ENCODE data around the gene LANCL1. TPM values are rescaled to one million over a fixed set of nuclear protein-coding genes. Genes with fewer than 3 reads are reported as not detected.

Gene LANCL1
- total RNA-seq, 1 experiment from 2014 or later: 49.9 TPM

DNA sequence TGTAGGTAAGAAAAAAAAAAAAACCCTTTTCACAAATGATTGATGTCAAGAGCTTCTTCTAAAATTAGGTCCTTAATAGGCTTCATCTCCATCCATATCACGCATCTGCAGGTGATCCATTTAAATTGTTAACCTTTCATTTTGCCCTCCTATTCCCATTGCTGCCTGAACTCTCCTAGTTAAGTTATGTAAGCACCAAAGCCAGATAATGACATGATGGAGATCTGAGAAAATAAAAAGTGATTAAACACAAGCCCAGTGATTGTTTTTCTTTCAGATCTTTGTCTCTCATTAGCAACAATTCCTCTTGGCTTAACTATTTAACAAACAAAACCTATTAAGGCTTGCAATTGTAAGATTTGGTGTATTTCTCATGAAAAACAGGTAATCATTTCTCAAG is 20.0 kb downstream of the LANCL1 start:
- no peaks in the 10 kb centered on the region for H3K79me2 ChIP-seq (ENCODE audit: insufficient read depth, low read length)
- TF ChIP-seq, protein P1, sequence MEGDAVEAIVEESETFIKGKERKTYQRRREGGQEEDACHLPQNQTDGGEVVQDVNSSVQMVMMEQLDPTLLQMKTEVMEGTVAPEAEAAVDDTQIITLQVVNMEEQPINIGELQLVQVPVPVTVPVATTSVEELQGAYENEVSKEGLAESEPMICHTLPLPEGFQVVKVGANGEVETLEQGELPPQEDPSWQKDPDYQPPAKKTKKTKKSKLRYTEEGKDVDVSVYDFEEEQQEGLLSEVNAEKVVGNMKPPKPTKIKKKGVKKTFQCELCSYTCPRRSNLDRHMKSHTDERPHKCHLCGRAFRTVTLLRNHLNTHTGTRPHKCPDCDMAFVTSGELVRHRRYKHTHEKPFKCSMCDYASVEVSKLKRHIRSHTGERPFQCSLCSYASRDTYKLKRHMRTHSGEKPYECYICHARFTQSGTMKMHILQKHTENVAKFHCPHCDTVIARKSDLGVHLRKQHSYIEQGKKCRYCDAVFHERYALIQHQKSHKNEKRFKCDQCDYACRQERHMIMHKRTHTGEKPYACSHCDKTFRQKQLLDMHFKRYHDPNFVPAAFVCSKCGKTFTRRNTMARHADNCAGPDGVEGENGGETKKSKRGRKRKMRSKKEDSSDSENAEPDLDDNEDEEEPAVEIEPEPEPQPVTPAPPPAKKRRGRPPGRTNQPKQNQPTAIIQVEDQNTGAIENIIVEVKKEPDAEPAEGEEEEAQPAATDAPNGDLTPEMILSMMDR (conservative IDR thresholded peaks at IDR 0.05): no peak
- H3K23me2 ChIP-seq (ENCODE audit: insufficient read length, low read depth, low read length, poor library complexity, severe bottlenecking): no peaks in the 10 kb centered on the region
- Mint-ChIP-seq H3K36me3 (ENCODE audit: insufficient read depth in 1 of 3, low read depth in 3 of 3) (peaks cover 8 to 49% (median 37%) of the 10 kb centered on the region in 3 experiments), H3K9me3 (no peaks in the 10 kb centered on the region), H3K4me1 (no peaks in the 10 kb centered on the region), H3K27me3 (ENCODE audit: low read depth) (no peaks in the 10 kb centered on the region), H3K27ac (no peak overlapping the region), H3K4me3 (no peak overlapping the region)
- H2BK15ac ChIP-seq (ENCODE audit: low read depth, low read length): no peak overlapping the region
- H3K23ac ChIP-seq (ENCODE audit: insufficient read length, low read depth, low read length): no peak overlapping the region
- no peaks in the 10 kb centered on the region for H3K27me3 ChIP-seq (ENCODE audit: insufficient read depth, low read length)
- H3K56ac ChIP-seq (ENCODE audit: insufficient read length, low read depth, low read length): no peak overlapping the region
- no peak overlapping the region for H3K14ac ChIP-seq (ENCODE audit: insufficient read depth, low read length)
- no peak overlapping the region for H2BK5ac ChIP-seq (ENCODE audit: insufficient read length, low read length)
- no CpG with 5 or more reads among the region's 1 CpG for WGBS (ENCODE audit: extremely low coverage, insufficient read length, low lambda C conversion rate)
- no peak for DNase-seq
- H3K9me3 ChIP-seq (ENCODE audit: control insufficient read depth, low read depth, low read length): no peaks in the 10 kb centered on the region
- no peak overlapping the region for H3K9ac ChIP-seq (ENCODE audit: extremely low read depth, insufficient read length, low read length)
- H2AFZ ChIP-seq (ENCODE audit: low read length): no peak overlapping the region
- H3K79me1 ChIP-seq (ENCODE audit: insufficient read depth, low read depth, low read length, poor library complexity, severe bottlenecking): no peaks in the 10 kb centered on the region
- no peak overlapping the region for H2BK20ac ChIP-seq (ENCODE audit: low read depth, low read length, poor library complexity, severe bottlenecking)
- no peak overlapping the region for H4K91ac ChIP-seq (ENCODE audit: insufficient read length, low read depth, low read length)
- no peak overlapping the region for H4K8ac ChIP-seq (replicated peaks; ENCODE audit: insufficient read length, low read depth, low read length)
- H4K5ac ChIP-seq (ENCODE audit: insufficient read length, low read depth, low read length): no peak overlapping the region
- no peak overlapping the region for H3K4me2 ChIP-seq (ENCODE audit: insufficient read depth, insufficient read length, low read length)
- no peak overlapping the region for H2BK120ac ChIP-seq (ENCODE audit: low read depth, low read length, poor library complexity, severe bottlenecking)
- no peaks in the 10 kb centered on the region for H4K20me1 ChIP-seq (ENCODE audit: control insufficient read depth, insufficient read depth, insufficient read length)
- no peak overlapping the region for H2AK5ac ChIP-seq (ENCODE audit: insufficient read length, low read length)
- H3K27ac ChIP-seq (ENCODE audit: insufficient read length, low read depth, low read length): no peak overlapping the region
- no peak overlapping the region for H3K18ac ChIP-seq (ENCODE audit: insufficient read length, low read depth, low read length)
- no peak overlapping the region for H3K4ac ChIP-seq (ENCODE audit: low read depth, low read length)
- H3K4me1 ChIP-seq (ENCODE audit: insufficient read depth, low read length): no peaks in the 10 kb centered on the region
- H3T11ph ChIP-seq (ENCODE audit: low read length): no peak overlapping the region
- no peak overlapping the region for H2BK12ac ChIP-seq (ENCODE audit: insufficient read length, low read depth, low read length)

Measured in H9 (cell line).